GM12878 (cell line): ENCODE data around the gene GTF3C1. TPM values are rescaled to one million over a fixed set of nuclear protein-coding genes. Genes with fewer than 3 reads are reported as not detected.

Source experiments
- ATAC-seq: fragments of 200-7000 bp; cut with Tn5 transposase; 3 replicates; pipeline ENCODE4 v1.9.1; 2020; ENCODE audit warnings: mild to moderate bottlenecking, moderate library complexity
- BruUV-seq: library from RNA; stranded (reverse); fragments of 400-500 nt; replicated peaks from 2 replicates; lab custom pipeline; 2021; lab: Mats Ljungman, UMichigan
- CTCF ChIA-PET: fragments of 300-600 bp; sonication (Branson Sonifier 250); formaldehyde crosslinking; extraction: SDS; loops from one replicate; lab custom pipeline; 2021; ENCODE audit warnings: inconsistent platforms; lab: Yijun Ruan, JAX
- POLR2A ChIA-PET: fragments of 350-600 bp; formaldehyde crosslinking; extraction: SDS; loops from one replicate; lab custom pipeline; 2021; ENCODE audit warnings: inconsistent platforms; lab: Charles Lee
- RAD21 ChIA-PET: fragments of 300-600 bp; sonication (Branson Sonifier 250); formaldehyde crosslinking; loops from one replicate; lab custom pipeline; 2023; ENCODE audit warnings: antibody characterized with exemption; ENCODE audit not compliant: unreplicated experiment; lab: Charles Lee
- SMC1A ChIA-PET: fragments of 300-600 bp; sonication (Branson Sonifier 250); formaldehyde crosslinking; loops from one replicate; lab custom pipeline; 2023; ENCODE audit not compliant: unreplicated experiment, uncharacterized antibody; lab: Charles Lee
- DNase-seq: peaks from one replicate; pipeline ENCODE4 v3.0.0-alpha.2; 2011; ENCODE audit warnings: low read depth, low spot score
- FAIRE-seq: peaks from 3 replicates; lab custom pipeline; 2011; peaks lifted over from hg19 to GRCh38; lab: Jason Lieb, UNC
- H2AFZ ChIP-seq: 2 replicates; pipeline ENCODE4 v1.6.0; 2011; ENCODE audit warnings: low read depth, low read length, control low read depth; ENCODE audit not compliant: control insufficient read depth
- H3K27ac ChIP-seq: 2 replicates; pipeline ENCODE4 v1.5.1; 2011; ENCODE audit warnings: control low read depth; ENCODE audit not compliant: control insufficient read depth, insufficient read depth
- H3K27me3 ChIP-seq, 2 experiments: replicated peaks in 1 of 2; 2 replicates each; pipeline versions ENCODE4 v1.6.0 to v1.6.1; 2011; ENCODE audit warnings: low read length in 1 of 2; ENCODE audit not compliant: control insufficient read depth in 2 of 2, insufficient read depth in 2 of 2
- H3K36me3 ChIP-seq, 2 experiments: 2 replicates each; pipeline ENCODE4 v1.5.1; 2011; ENCODE audit warnings: low read length in 1 of 2; ENCODE audit not compliant: control insufficient read depth in 2 of 2, insufficient read depth in 2 of 2
- H3K4me1 ChIP-seq: 2 replicates; pipeline ENCODE4 v1.6.1; 2011; ENCODE audit warnings: mild to moderate bottlenecking, low read length, moderate library complexity, mixed read lengths; ENCODE audit not compliant: control insufficient read depth, insufficient read depth
- H3K4me2 ChIP-seq: 2 replicates; pipeline ENCODE4 v1.6.0; 2011; ENCODE audit warnings: control low read depth; ENCODE audit not compliant: control insufficient read depth, insufficient read depth
- H3K4me3 ChIP-seq: fragments of 200-600 bp; sonication (generic); 2 replicates; pipeline ENCODE4 v1.5.1; 2016
- H3K79me2 ChIP-seq: 2 replicates; pipeline ENCODE4 v1.6.0; 2011; ENCODE audit warnings: low read length; ENCODE audit not compliant: control insufficient read depth, insufficient read depth
- H3K9ac ChIP-seq: 2 replicates; pipeline ENCODE4 v1.8.0; 2011; ENCODE audit warnings: low read length, control low read depth, mixed read lengths; ENCODE audit not compliant: control insufficient read depth, insufficient read depth
- H3K9me3 ChIP-seq: replicated peaks from 3 replicates; pipeline ENCODE4 v1.5.1; 2011; ENCODE audit warnings: mild to moderate bottlenecking, low read length; ENCODE audit not compliant: control insufficient read depth, insufficient read depth
- H4K20me1 ChIP-seq: 2 replicates; pipeline ENCODE4 v1.6.0; 2011; ENCODE audit not compliant: control insufficient read depth, insufficient read depth
- CHD2 ChIP-seq: IDR thresholded peaks from 2 replicates; pipeline ENCODE4 v1.6.1; 2011; ENCODE audit warnings: low read depth, low read length, improper control_type of control experiment, borderline replicate concordance
- CREB1 ChIP-seq: IDR thresholded peaks from 2 replicates; pipeline ENCODE4 v1.6.1; 2012; ENCODE audit warnings: low read depth, mild to moderate bottlenecking, inconsistent platforms
- JUND ChIP-seq: IDR thresholded peaks from 2 replicates; pipeline ENCODE4 v1.6.1; 2012; ENCODE audit warnings: low read depth, mild to moderate bottlenecking, low read length, improper control_type of control experiment, moderate library complexity
- MEF2B ChIP-seq: fragments of 450-650 bp; IDR thresholded peaks from 2 replicates; pipeline ENCODE4 v1.6.1; 2018; ENCODE audit warnings: mild to moderate bottlenecking, moderate library complexity; ENCODE audit not compliant: partially characterized antibody, poor library complexity, severe bottlenecking
- MTA2 ChIP-seq: fragments of 450-650 bp; IDR thresholded peaks from 2 replicates; pipeline ENCODE4 v1.6.1; 2016; ENCODE audit warnings: low read depth, mild to moderate bottlenecking, moderate library complexity
- MYC ChIP-seq: IDR thresholded peaks from 2 replicates; pipeline ENCODE4 v1.6.1; 2011; ENCODE audit warnings: mild to moderate bottlenecking, low read length, moderate library complexity, inconsistent platforms; ENCODE audit not compliant: insufficient read depth, insufficient replicate concordance, insufficient read length, severe bottlenecking
- NFIC ChIP-seq: IDR thresholded peaks from 2 replicates; pipeline ENCODE4 v1.6.1; 2012; ENCODE audit warnings: low read depth, mild to moderate bottlenecking, inconsistent platforms, low read length, moderate library complexity
- POLR2AphosphoS2 ChIP-seq: IDR thresholded peaks from 2 replicates; pipeline ENCODE4 v1.6.1; 2011; ENCODE audit warnings: low read depth, mild to moderate bottlenecking, low read length, improper control_type of control experiment, moderate library complexity
- SUPT20H ChIP-seq: IDR thresholded peaks from 2 replicates; pipeline ENCODE4 v1.6.1; 2011; ENCODE audit warnings: low read depth, mild to moderate bottlenecking, low read length, moderate library complexity, borderline replicate concordance; ENCODE audit not compliant: control insufficient read depth
- ZNF24 ChIP-seq: fragments of 450-650 bp; IDR thresholded peaks from 2 replicates; pipeline ENCODE4 v1.6.1; 2017; ENCODE audit warnings: antibody characterized with exemption, mild to moderate bottlenecking
- whole genome bisulfite sequencing: methylation state at CpG from one replicate; pipeline ENCODE4 v1.1.6; 2016; ENCODE audit warnings: low lambda C conversion rate; ENCODE audit not compliant: insufficient replicate concordance, insufficient coverage; ENCODE audit errors: missing lambda C conversion rate; 5-methylcytosine and 5-hydroxymethylcytosine counted together
- in situ Hi-C: fragments of 300-500 bp; cut with MboI; formaldehyde crosslinking; loops from 9 replicates; pipeline ENCODE4 v1.14.3; 2018; ENCODE audit warnings: mixed read lengths
- intact Hi-C: fragments of 100-400 bp; cut with micrococcal nuclease; formaldehyde crosslinking; loops from one replicate; pipeline ENCODE4 v1.14.2; 2022; ENCODE audit not compliant: unreplicated experiment
- polyA plus RNA-seq, 11 experiments: library from polyadenylated mRNA; depleted of rRNA in 4 of 11; unstranded in 6 of 11; stranded (reverse) in 5 of 11; fragments of >200 nt; fragmentation: Nextera tagmentation in 4 of 11; fragmentation: Illumina TruSeq in 1 of 11; extraction: Ambion mirVana in 4 of 11; extraction: Trizol in 1 of 11; gene quantifications; 1 replicate in 1 of 11; 2 replicates in 10 of 11; pipeline versions ENCODE4 v1.2.1 to v1.2.3, GENCODE V29; 2011 to 2016; ENCODE audit warnings: inconsistent platforms in 2 of 11, missing spikeins in 2 of 11, low read depth in 1 of 11
- total RNA-seq, 4 experiments: library from RNA; depleted of rRNA in 3 of 4; stranded (reverse); fragments of >200 nt in 3 of 4; fragmentation: Illumina TruSeq in 1 of 4; extraction: Trizol in 1 of 4; gene quantifications; 2 replicates each; pipeline versions ENCODE4 v1.2.1 to v1.2.3, GENCODE V29; 2013 to 2021
- TF ChIP-seq, protein P1 (sequence below): fragments of 450-650 bp; IDR thresholded peaks from 2 replicates; pipeline ENCODE4 v1.6.1; 2017; ENCODE audit warnings: mild to moderate bottlenecking
- TF ChIP-seq, protein P2 (sequence below): fragments of 450-650 bp; IDR thresholded peaks from 2 replicates; pipeline ENCODE4 v1.6.1; 2018; ENCODE audit warnings: borderline replicate concordance, mild to moderate bottlenecking; ENCODE audit not compliant: partially characterized antibody
- TF ChIP-seq, protein P3 (sequence below): IDR thresholded peaks from 2 replicates; pipeline ENCODE4 v1.6.1; 2011; ENCODE audit warnings: borderline replicate concordance, low read depth, mild to moderate bottlenecking, moderate library complexity, low read length; ENCODE audit not compliant: insufficient read depth, poor library complexity, severe bottlenecking
- TF ChIP-seq, protein P4 (sequence below): fragments of 450-650 bp; conservative IDR thresholded peaks from 2 replicates; pipeline ENCODE4 v1.6.1; 2017; ENCODE audit warnings: mild to moderate bottlenecking, moderate library complexity

Gene GTF3C1
- total and polyA plus RNA-seq, 10 of the 15 experiments (the other 5 are each of a cell fraction or from before 2014, with no cell fraction given) = 0.98 to 60.9 (median 34.3) TPM

DNA sequence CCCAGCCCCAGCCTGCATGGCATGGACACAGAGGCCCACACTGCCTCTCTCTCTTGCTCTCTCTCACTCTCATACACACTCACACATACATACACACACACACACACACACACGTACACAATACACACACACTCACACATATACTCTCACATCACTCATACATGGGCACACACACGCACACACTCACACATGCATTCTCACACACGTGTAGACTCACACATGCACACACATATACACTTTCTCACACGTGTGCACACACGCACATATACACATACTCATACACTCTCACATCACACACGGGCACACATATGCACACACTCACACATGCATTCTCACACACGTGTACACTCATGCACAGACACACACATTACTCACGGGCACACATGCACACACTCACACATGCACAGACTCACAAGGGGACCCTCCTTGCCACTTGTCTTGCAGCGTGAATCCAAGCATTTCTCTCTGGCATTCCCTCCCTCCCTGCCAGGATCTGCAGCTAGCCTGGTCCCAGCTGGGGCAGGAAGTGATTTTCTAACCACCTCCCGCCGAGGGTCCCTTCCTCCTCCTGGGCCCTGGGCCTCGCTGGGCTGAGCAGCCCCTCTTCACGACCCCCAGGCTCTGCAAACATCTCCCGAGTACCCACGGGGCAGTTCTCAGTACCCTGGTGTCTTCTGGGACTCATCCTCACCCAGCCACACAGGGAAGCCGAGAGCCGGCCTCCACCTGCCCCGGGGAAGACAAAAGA is 110.3 kb downstream of the GTF3C1 start:
- ChIA-PET RAD21 (no interaction called here), SMC1A (interaction anchor here (1.5 to 2.3 kb wide), 2 partner anchors 9 to 12 kb away, joined by 3 to 9 read pairs; no protein-coding TSS in a partner anchor), POLR2A (interaction anchor here (0.7 to 1.7 kb wide), 2 partner anchors 8 to 123 kb away, joined by 4 to 6 read pairs; no protein-coding TSS in a partner anchor), CTCF (interaction anchor here (1.2 to 3.1 kb wide), 2 partner anchors 11 kb away, joined by 4 to 10 read pairs; no protein-coding TSS in a partner anchor)
- Histone ChIP-seq H3K79me2 (peaks cover 5% of the 10 kb centered on the region), H2AFZ (no peak overlapping the region), H3K4me1 (no peaks in the 10 kb centered on the region), H3K9ac (no peak overlapping the region), H3K4me2 (no peak overlapping the region), H4K20me1 (no peaks in the 10 kb centered on the region), H3K27ac (no peak overlapping the region), H3K4me3 (no peak overlapping the region), H3K9me3 (no peaks in the 10 kb centered on the region; the same call in 2 of the 3 replicates), H3K27me3 (no peaks in the 10 kb centered on the region), H3K36me3 (peaks cover 70 to 79% of the 10 kb centered on the region in 2 experiments)
- in situ Hi-C loops = no loop called here
- ATAC-seq (no peak; the same call in 2 of the 3 replicates), DNase-seq (no peak), FAIRE-seq (no peak)
- TSS peak; percentile 28 for BruUV-seq
- intact Hi-C loops = no loop called here
- 84% methylated on average over 18 of the region's 18 CpGs for WGBS
- TF ChIP-seq, protein P1, sequence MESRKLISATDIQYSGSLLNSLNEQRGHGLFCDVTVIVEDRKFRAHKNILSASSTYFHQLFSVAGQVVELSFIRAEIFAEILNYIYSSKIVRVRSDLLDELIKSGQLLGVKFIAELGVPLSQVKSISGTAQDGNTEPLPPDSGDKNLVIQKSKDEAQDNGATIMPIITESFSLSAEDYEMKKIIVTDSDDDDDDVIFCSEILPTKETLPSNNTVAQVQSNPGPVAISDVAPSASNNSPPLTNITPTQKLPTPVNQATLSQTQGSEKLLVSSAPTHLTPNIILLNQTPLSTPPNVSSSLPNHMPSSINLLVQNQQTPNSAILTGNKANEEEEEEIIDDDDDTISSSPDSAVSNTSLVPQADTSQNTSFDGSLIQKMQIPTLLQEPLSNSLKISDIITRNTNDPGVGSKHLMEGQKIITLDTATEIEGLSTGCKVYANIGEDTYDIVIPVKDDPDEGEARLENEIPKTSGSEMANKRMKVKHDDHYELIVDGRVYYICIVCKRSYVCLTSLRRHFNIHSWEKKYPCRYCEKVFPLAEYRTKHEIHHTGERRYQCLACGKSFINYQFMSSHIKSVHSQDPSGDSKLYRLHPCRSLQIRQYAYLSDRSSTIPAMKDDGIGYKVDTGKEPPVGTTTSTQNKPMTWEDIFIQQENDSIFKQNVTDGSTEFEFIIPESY = no peak
- TF ChIP-seq CREB1 = no peak
- TF ChIP-seq ZNF24 = no peak
- TF ChIP-seq MTA2 = no peak
- no peak for TF ChIP-seq SUPT20H
- TF ChIP-seq JUND = no peak
- no peak for TF ChIP-seq CHD2
- no peak for TF ChIP-seq MEF2B
- TF ChIP-seq, protein P2, sequence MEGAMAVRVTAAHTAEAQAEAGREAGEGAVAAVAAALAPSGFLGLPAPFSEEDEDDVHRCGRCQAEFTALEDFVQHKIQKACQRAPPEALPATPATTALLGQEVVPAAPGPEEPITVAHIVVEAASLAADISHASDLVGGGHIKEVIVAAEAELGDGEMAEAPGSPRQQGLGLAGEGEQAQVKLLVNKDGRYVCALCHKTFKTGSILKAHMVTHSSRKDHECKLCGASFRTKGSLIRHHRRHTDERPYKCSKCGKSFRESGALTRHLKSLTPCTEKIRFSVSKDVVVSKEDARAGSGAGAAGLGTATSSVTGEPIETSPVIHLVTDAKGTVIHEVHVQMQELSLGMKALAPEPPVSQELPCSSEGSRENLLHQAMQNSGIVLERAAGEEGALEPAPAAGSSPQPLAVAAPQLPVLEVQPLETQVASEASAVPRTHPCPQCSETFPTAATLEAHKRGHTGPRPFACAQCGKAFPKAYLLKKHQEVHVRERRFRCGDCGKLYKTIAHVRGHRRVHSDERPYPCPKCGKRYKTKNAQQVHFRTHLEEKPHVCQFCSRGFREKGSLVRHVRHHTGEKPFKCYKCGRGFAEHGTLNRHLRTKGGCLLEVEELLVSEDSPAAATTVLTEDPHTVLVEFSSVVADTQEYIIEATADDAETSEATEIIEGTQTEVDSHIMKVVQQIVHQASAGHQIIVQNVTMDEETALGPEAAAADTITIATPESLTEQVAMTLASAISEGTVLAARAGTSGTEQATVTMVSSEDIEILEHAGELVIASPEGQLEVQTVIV = peak; percentile 10
- no peak for TF ChIP-seq POLR2AphosphoS2
- TF ChIP-seq, protein P3, sequence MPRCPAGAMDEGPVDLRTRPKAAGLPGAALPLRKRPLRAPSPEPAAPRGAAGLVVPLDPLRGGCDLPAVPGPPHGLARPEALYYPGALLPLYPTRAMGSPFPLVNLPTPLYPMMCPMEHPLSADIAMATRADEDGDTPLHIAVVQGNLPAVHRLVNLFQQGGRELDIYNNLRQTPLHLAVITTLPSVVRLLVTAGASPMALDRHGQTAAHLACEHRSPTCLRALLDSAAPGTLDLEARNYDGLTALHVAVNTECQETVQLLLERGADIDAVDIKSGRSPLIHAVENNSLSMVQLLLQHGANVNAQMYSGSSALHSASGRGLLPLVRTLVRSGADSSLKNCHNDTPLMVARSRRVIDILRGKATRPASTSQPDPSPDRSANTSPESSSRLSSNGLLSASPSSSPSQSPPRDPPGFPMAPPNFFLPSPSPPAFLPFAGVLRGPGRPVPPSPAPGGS = peak; percentile 91
- no peak for TF ChIP-seq MYC
- peak; percentile 51; the same call in 1 of the 2 replicates for TF ChIP-seq NFIC
- TF ChIP-seq, protein P4, sequence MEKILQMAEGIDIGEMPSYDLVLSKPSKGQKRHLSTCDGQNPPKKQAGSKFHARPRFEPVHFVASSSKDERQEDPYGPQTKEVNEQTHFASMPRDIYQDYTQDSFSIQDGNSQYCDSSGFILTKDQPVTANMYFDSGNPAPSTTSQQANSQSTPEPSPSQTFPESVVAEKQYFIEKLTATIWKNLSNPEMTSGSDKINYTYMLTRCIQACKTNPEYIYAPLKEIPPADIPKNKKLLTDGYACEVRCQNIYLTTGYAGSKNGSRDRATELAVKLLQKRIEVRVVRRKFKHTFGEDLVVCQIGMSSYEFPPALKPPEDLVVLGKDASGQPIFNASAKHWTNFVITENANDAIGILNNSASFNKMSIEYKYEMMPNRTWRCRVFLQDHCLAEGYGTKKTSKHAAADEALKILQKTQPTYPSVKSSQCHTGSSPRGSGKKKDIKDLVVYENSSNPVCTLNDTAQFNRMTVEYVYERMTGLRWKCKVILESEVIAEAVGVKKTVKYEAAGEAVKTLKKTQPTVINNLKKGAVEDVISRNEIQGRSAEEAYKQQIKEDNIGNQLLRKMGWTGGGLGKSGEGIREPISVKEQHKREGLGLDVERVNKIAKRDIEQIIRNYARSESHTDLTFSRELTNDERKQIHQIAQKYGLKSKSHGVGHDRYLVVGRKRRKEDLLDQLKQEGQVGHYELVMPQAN = no peak
